Right forelimb (tissue), 1 donor: Measurements from ENCODE around the gene STPG4.
"Not testable (repeated sequence)": the region's sequence is repeated elsewhere in the genome, so short reads cannot be mapped to it uniquely, and the experiment has no call there.

ENCODE experiments used
- DNase-seq: peaks from one replicate; pipeline ENCODE4 v3.0.0-alpha.2; 2018

Gene STPG4

DNA sequence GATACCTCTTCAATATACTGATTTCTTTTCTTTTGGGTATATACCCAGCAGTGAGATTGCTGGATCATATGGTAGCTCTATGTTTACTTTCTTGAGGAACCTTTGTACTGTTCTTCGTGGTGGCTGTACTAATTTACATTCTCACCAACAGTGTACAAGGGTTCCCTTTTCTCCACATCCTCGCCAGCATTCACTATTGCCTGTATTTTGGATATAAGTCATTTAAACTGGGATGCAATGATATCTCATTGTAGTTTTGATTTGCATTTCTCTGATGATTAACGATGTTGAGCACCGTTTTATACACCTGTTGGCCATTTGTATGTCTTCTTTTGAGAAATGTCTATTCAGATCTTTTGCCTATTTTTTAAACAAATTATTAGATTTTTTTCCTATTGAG lies 30.4 kb downstream of the STPG4 start:
- DNase-seq, result not testable (repeated sequence)

DNA sequence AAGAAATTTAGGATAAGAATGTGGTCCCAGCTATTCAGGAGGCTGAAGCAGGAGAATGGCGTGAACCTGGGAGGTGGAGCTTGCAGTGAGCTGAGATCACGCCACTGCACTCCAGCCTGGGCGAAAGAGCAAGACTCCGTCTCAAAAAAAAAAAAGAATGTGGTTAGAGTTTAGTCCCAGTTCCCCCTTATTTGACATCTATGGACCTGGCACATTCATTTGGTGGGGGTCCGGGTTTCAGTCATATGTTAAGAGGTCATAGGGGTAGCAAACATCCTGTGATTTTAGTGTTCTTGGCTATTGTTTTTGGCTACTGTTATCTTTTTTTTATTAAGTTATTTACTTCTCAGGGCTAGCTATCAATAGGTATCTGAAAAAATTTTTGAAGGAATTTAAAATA lies 34.7 kb downstream of the STPG4 start:
- DNase-seq, result not testable (repeated sequence)

DNA sequence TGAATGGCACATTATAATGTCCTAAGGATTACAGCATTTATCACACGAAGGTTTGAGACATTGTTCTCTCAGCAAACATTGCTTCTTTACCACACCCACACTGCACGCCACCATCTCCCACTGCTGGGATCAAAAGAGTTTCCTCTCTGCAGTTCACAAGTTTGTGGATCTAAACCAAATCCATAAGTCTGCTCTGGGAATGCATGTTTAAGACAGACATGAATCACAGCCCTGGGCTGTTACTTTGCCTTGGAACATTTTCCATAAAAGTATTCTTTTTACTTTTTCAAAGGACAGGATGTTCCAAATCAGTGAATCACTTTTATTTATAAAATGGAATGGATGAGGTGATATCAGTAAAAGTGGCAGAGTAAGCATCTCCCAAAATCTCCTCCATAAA lies 36.1 kb downstream of the STPG4 start:
- no peak for DNase-seq

DNA sequence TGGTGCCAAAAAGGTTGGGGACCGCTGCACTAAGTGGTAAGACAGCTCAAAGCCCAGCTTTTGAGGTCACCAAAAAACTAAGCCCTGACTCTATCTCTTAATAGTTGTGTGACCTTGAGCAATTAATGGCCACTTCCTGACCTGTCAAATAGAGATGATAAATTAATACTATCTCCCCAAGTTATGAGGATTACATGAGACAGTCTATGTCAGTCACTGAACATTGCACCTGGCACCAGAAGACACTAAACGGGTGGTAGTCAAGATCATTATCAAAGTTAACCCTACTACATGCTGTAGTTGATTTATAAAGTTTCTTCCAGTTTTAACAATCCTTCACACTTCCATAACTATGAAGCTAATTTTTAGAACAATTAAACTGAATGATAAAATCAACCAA lies 36.5 kb downstream of the STPG4 start:
- DNase-seq, result no peak

DNA sequence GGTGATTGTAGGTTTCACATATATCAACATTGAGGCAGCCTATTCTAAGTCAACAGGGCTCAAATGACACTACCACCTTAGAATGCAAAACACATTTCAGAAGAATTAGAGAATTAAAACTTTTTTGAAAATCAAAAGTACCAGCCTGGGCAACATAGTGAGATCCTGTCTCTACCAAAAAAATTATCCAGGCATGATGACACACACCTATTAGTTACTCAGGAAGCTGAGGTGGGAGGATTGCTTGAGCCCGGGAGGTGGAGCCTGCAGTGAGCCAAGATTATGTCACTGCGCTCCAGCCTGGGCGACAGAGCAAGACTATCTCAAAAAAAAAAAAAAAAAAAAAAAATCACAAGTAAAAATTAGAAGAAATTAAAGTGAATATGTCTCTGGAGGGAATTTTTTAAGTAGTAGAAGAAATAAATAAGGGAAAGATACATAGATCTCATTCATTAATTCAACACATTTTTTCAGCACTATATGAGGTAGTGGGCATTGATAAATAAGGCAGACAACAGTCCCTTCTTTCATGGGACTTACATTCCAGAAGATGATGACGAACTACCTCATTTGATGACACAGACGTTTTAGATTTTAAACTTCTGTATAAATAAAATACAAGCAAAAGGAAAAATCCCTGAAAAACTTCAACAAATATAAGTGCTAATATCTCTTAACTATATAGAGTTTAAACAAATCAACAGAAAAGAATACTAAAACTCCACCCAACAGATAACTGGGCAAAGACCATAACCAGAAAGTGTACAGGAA lies 42.3 kb downstream of the STPG4 start:
- no peak for DNase-seq

DNA sequence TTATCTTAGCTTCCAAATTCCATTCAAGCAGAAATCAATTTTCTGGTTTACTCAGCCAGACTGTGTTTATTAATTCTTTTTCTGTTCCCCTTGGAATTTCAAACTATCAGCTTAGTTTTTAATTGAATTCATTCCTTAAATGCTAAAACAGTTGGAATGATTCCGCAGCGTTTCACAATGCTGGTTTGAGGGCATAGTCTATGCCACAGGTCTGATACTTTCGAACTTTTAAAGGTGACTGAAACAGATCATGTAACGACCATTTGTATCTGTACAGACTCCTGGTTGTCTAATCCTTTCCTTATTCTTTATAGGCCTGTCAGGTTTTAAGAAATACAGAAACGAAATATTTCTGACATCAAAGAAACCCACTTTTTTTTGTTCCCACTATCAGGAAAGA lies 45.4 kb downstream of the STPG4 start:
- no peak for DNase-seq

DNA sequence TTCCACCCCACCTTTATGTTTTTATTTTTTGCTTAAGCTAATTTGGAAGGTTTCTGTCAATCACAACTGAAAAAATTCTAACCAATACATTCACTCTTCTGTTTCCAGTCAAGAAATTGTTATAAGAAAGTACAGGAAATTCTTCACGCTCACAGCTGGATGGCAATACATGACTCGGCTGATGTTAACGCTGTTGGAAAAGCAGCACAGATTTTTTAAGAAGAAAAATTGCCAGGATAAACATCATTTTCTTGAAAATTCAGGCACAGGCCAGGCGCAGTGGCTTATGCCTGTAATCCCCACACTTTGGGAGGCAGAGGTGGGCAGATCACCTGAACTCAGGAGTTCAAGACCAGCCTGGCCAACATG lies 46.1 kb downstream of the STPG4 start:
- DNase-seq, result no peak

DNA sequence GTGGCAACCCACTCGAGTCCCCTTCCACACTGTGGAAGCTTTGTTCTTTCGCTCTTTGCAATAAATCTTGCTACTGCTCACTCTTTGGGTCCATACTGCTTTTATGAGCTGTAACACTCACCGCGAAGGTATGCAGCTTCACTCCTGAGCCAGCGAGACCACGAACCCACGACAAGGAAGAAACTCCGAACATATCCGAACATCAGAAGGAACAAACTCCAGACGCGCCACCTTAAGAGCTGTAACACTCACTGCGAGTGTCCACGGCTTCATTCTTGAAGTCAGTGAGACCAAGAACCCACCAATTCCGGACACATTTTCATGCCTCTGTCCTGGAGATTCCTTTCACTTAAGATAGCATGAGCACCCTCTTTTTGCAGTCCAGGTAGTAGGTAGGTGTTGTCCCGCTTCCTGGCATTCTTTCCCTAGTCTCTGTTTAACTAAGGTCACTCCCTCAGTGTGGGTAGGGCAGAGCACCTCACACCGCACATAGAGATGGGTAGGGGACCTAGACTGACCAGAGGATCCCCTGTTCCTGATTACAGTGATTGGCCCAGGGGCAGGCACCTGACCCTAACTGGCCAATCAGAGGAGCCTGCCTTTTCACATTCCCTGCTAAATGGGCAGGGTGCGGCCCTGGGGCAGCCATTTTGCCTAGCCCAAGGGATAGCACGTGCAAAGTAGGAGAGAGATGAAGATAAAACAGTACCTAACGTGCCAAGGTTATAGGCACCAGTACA lies 46.7 kb downstream of the STPG4 start:
- not testable (repeated sequence) for DNase-seq

DNA sequence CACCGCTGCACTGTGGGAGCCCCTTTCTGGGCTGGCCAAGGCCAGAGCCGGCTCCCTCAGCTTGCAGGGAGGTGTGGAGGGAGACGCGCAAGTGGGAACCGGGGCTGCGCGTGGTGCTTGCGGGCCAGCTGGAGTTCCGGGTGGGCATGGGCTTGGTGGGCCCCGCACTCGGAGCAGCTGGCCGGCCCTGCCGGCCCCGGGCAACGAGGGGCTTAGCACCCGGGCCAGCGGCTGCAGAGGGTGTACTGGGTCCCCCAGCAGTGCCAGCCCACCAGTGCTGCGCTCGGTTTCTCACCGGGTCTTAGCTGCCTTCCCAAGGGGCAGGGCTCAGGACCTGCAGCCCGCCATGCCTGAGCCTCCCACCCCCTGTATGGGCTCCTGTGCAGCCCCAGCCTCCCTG lies 47.9 kb downstream of the STPG4 start:
- not testable (repeated sequence) for DNase-seq

DNA sequence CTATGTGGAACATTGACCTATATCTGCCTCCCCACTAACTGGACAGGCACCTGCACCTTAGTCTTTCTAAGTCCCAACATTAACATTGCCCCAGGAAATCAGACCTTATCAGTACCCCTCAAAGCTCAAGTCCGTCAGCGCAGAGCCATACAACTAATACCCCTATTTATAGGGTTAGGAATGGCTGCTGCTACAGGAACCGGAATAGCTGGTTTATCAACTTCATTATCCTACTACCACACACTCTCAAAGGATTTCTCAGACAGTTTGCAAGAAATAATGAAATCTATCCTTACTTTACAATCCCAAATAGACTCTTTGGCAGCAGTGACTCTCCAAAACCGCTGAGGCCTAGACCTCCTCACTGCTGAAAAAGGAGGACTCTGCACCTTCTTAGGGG lies 48.9 kb downstream of the STPG4 start:
- not testable (repeated sequence) for DNase-seq

DNA sequence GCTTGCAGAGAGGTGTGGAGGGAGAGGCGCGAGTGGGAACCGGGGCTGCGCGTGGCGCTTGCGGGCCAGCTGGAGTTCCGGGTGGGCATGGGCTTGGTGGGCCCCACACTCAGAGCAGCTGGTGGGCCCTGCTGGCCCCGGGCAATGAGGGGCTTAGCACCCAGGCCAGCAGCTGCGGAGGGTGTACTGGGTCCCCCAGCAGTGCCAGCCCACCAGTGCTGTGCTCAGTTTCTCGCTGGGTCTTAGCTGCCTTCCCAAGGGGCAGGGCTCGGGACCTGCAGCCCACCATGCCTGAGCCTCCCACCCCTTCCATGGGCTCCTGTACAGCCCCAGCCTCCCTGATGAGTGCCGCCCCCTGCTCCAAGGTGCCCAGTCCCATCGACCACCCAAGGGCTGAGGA lies 55.4 kb downstream of the STPG4 start:
- DNase-seq, result not testable (repeated sequence)

DNA sequence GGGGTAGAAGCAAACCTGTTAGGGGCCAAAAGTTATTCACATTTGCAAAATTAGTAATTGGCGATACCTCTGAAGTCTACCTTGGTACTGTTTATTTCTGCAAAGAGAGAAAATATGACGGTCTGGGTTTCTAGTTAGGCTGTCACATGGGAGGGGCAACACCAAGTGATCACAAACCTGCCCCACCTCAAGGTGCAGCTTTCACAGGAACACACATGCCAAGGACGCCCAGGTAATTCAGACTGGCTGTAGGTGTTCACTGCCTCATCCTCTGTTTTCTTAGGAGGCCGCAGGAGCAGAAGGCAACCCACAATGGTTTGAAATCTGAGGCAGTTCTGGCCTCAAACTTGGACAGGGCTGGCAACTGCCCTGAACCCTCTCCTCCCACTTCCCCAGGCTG lies 56.2 kb downstream of the STPG4 start:
- DNase-seq, result no peak

DNA sequence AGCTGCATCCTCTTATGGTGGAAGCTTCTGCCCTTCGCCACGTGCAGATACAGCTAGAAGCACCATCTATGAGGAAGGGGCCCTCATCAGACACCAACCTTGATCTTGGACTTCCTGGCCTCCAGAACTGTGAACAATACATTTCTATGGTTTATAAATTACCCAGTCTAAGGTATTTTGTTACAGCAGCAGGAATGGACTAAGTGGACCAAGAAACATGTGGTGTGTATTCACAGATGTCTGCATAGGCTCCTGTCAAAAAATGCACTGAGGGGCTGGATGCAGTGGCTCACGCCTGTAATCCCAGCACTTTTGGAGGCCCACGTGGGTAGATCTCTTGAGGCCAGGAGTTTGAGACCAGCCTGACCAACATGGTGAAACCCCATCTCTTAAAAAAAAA lies 57.5 kb downstream of the STPG4 start:
- no peak for DNase-seq

DNA sequence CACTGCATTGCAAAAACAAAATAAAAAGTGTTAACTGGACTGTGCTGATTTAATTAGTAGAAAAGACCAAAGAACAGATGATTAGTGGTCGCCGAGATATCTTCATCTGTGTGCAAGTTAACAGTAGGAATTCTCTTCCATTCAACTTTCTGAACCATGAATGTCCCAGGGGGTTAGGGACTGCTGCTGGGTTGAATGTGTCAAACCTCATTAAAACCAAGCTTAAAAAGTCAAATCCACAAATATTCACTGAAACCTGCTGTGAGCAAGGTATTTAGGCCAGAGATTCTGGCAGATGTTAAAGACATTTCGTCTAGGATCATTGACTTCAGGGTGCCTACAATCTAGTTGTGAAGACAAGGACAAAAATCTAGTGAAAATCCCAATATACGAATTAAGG lies 58.7 kb downstream of the STPG4 start:
- DNase-seq, result no peak

DNA sequence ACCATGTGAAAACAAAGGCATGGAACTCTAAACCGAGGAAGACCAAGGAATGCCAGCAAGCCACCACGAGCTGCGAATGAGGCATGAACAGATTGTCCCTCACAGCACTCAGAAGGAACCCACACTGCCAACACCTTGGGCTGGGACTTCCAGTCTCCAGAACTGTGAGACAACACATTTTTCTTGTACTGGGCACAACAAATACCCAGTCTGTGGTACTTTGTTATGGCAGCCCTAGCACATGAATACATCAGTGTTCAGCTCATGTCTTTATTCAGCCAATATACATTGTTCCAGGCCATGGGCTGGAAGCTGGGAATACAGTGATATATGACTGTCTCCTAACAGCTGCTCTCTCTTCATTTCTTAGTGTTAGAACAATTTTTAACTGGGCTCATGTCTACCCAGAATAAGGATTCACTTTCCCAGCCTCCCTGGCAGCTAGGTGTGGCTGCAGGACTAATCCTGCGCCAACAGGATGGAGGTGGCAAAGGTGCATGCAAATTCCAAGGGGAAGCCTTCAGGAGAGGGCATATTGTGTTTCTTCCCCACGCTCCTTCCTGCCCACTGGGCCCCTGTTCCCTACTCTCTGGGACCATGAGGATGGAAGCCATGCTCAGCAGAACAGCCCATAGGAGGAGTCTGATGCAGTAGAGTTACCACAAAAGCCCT lies 59.6 kb downstream of the STPG4 start:
- DNase-seq, result no peak

DNA sequence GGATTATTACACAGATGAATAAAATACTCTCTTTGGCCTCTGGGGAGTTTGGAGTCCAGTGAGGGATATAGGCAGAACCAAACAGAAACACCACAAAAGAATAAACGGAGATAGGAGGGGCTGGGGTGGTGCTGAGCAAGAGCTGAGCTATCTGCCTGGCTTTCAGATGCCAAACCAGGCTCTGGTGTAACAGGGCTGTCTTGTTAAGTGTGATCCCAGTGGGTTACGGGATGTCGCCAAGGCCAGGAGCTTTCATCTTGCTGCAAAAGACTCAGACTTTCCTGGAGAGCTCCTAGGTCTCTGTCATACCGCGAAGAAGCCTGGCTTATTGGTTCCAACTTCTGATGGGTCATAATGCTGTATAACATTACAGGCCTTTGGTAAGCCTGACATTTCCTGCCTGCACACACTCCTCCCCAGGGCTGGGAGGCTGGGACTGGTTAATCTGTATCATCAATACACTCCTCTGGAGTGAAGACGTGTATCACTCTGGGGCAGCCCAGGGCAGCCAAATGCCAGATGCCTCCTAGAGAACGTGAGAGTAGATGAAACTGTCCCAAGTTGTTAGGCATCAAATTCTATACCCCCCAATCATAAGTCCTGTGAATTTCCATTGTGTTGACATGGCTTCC lies 60.5 kb downstream of the STPG4 start:
- DNase-seq, result no peak

DNA sequence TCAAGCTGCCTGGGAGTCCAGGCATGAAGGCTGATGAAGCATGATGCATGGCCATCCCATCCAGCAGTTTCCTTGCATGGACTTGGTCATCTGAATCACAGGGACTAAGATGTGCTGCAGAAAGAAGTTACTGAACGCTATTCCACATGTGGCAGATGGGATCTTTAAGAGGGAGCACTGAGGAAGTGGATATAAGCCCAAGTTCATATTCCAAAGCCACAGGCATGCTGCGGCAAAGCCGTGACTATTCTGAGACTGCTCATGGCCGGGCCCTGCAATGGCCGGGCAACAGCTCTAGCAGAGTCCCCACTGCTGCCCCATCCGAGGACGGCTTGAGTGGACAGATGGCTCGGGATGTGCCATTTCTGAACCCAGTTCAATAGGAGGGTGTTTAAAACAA lies 61.5 kb downstream of the STPG4 start:
- DNase-seq, result no peak

DNA sequence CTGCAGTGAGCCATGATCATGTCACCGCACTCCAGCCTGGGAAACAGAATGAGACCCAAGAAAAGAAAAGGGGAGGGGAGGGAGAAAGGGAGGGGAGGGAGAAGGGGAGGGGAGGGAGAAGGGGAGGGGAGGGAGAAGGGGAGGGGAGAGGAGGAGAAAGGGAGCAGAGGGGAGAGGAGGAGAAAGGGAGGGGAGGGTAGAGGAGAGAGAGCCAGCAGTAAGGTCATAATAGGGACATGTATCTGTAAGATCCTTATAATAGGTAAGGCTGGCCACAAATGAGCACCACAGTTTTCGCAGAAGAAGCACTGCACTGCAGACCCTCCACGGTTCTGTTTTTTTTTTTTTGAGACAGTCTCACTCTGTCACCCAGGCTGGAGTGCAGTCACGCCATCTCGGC lies 62.6 kb downstream of the STPG4 start:
- DNase-seq, result no peak

DNA sequence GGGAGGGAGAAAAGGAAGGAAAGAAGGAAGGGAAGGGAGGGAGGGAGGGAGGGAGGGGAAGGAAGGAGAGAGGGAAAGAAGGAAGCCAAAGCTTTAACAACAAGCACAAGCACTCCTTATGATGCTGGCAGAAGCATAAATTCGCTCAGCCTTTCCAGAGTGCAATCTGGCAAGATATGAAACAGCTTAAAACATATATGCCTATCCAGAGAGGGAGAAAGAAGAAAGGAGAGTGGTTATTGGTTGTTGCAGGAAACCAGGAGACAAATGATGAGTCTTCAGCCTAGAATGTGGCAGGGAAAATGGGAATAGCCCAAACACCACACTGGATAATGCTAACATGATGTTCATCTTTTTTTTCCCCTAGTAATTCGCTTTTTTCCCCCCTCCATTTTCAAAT lies 64.0 kb downstream of the STPG4 start:
- no peak for DNase-seq

DNA sequence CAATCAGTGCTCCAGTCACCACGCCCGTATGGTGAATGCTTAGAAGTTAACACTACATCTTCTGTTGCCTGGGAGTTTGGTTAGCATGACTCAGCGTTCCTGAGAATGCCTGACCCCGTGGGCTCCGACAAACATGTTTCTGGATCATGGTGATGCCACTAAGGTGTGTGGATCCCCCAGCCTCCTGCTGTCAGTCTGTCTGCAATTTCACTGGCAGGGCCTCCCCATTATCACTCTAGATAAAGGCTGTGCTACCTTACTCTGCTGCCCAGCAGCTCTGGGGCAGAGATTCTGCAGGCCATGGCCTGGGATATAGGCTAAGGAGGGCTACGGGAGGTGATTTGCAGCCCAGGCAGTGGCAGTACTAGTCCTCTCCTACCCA lies 66.0 kb downstream of the STPG4 start:
- DNase-seq, result no peak

DNA sequence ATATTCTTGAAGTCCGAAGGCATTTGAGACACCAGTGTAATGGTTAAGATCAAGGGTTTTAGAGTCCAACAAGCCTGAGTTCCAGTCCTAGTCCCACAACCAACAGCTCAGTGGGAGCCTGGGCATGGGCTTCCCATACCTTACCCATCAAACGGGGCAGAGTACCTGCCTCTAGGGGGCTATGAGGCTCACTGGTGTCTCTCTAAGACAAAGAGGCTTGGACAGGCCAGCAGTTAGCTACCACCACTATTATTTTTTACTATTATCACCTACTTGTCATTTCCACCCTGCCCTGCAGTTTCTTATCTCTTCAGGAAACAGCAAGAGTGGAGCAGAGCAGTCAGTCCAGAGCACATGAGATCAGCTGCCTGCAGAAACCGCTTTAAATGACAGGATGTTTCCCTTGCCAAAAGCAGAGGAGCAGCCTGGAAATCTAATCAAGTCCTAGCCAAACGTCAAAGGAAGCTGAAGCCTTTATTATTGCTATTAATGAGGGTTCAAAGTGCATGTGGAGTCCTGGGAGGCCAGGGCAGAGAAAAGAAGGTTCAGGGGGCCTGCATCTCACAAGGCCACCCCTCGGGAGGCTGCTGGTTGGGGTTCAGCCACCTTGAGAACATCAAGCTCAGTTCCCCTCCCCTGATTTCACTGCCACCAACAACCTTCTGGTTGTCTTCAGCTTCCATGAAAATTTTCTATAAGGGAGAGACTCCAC lies 66.6 kb downstream of the STPG4 start:
- DNase-seq, result no peak

DNA sequence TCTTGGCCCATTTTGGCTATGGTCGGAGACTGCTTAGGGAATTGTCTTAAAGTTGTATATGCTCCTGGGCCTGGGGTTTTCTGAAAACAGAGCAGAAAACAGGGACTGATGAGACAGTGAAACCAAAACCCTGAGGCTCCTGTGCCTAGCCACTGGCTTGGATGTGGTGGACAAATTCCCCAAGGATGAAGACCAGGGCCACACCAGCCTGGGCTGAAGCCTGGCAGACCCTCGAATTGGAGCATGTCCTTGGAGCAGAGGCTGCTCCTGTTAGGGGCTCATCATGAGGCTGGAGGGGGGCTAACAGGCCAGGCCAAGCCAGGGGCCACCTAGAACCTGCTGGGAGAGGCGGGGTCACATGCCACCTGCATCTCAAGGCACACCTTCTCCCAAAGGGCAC lies 68.1 kb downstream of the STPG4 start:
- DNase-seq, result no peak

DNA sequence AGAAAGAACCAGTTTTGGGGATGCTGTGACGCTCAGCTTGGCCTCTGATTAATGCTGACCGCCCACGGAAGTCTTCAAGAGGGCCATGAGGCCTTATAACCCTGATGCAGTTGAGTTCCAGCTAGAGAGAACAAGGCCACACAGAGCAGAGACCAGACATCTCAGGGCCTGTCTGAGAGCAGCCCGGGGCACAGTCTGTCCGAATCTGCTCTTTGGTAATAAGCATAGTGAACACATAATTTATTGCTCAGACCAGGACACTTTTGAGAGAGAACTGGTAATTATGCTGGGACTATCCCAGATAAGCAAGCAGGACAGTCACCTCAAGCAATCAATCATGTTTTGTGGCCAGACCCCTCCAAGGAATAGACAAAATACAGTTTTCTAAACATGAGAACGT lies 68.5 kb downstream of the STPG4 start:
- no peak for DNase-seq
